Osteoblast (primary cell): ENCODE data around the gene NOL3. TPM values are rescaled to one million over a fixed set of nuclear protein-coding genes. Genes with fewer than 3 reads are reported as not detected.

Source experiments
- DNase-seq: peaks from one replicate; pipeline ENCODE4 v3.0.0; 2011; ENCODE audit warnings: low spot score, mixed read lengths; ENCODE audit not compliant: insufficient read length; ENCODE audit errors: missing footprints
- H2AFZ ChIP-seq: 2 replicates; pipeline ENCODE4 v1.6.0; 2011; ENCODE audit warnings: mild to moderate bottlenecking, low read length
- H3K27ac ChIP-seq: 2 replicates; pipeline ENCODE4 v1.5.1; 2011; ENCODE audit warnings: mild to moderate bottlenecking, low read depth, low read length, moderate library complexity
- H3K27me3 ChIP-seq: 2 replicates; pipeline ENCODE4 v1.6.0; 2012; ENCODE audit warnings: mild to moderate bottlenecking, control low read depth, inconsistent platforms, low read length, moderate library complexity; ENCODE audit not compliant: insufficient read depth
- H3K36me3 ChIP-seq: 2 replicates; pipeline ENCODE4 v1.5.1; 2011; ENCODE audit warnings: mild to moderate bottlenecking, low read length, control low read depth, moderate library complexity; ENCODE audit not compliant: insufficient read depth
- H3K4me1 ChIP-seq: 2 replicates; pipeline ENCODE4 v1.5.1; 2011; ENCODE audit warnings: mild to moderate bottlenecking, low read length, control low read depth, moderate library complexity; ENCODE audit not compliant: insufficient read depth
- H3K4me2 ChIP-seq: 2 replicates; pipeline ENCODE4 v1.6.0; 2011; ENCODE audit warnings: mild to moderate bottlenecking, low read length; ENCODE audit not compliant: insufficient read depth
- H3K4me3 ChIP-seq: fragments of 200-600 bp; sonication (generic); 3 replicates; pipeline ENCODE4 v1.5.1; 2012; ENCODE audit warnings: mild to moderate bottlenecking, low read length, inconsistent platforms; ENCODE audit not compliant: insufficient read depth
- H3K79me2 ChIP-seq: 2 replicates; pipeline ENCODE4 v1.6.0; 2012; ENCODE audit warnings: mild to moderate bottlenecking, low read length, control low read depth, inconsistent platforms; ENCODE audit not compliant: insufficient read depth
- H3K9me3 ChIP-seq: 2 replicates; pipeline ENCODE4 v1.5.1; 2011; ENCODE audit warnings: low read depth, low read length, control low read depth
- H4K20me1 ChIP-seq: 2 replicates; pipeline ENCODE4 v1.6.0; 2012; ENCODE audit warnings: mild to moderate bottlenecking, low read length, control low read depth; ENCODE audit not compliant: insufficient read depth
- small RNA-seq: library from RNA; depleted of rRNA; stranded (forward); fragments of <200 nt; gene quantifications from one replicate; pipeline ENCODE3, GENCODE V24; 2012
- total RNA-seq: library from RNA; depleted of rRNA; stranded (reverse); fragments of >200 nt; gene quantifications from 2 replicates; pipeline ENCODE4 v1.2.3, GENCODE V29; 2012
- TF ChIP-seq, protein P1 (sequence below): IDR thresholded peaks from 2 replicates; pipeline ENCODE4 v1.5.1; 2011; ENCODE audit warnings: mild to moderate bottlenecking, low read depth, low read length, moderate library complexity; ENCODE audit errors: extremely low read depth

The NOL3 gene
- total RNA-seq, 1 donor, result 10.9 TPM

DNA sequence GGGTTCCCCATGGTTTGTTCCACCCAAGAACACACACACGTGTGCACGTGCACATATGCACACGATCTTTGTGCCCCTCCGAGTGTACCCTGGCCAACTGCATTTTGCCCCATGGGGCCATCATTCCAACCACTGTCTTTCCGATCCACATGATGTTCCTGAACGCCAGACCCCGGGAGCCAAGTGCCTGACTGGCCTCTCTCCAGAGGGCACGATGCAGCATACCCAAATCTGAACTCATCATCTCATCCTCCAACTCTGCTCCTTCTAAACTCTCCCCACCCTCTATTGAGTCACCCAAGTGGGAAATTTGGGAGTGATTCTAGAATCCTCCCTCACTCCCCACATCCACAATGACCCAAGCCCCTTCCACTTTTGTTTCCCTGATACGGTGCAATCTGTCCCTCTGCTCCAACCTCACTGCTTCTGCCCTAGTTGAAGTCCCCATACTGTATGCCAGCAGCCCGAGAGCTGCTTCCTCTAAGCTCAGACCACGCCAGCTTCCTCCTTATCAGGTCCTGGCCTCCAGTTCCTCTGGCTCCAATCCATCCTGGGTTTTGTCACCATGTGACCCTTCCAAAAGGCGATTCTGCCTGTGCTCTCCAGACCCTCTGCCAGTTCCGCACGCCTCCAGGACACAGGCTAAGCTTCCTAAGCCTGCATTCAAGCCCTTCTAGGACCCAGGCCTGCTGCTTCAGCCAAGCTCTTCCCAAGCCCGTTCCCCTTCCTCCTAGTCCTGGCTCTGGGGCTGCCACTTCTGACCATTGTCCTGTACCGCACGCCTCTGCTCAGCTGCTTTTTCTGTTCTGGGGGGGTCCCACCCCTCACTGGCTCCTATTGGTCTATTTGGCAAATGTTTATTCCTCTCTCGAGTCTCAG is 46.5 kb downstream of the NOL3 start:
- no peaks in the 10 kb centered on the region for H3K79me2 ChIP-seq
- H3K4me3 ChIP-seq, result no peak overlapping the region
- H4K20me1 ChIP-seq, result peaks cover 2% of the 10 kb centered on the region
- no peaks in the 10 kb centered on the region for H3K4me1 ChIP-seq
- H3K27me3 ChIP-seq, result no peaks in the 10 kb centered on the region
- no peak overlapping the region for H2AFZ ChIP-seq
- TF ChIP-seq, protein P1, sequence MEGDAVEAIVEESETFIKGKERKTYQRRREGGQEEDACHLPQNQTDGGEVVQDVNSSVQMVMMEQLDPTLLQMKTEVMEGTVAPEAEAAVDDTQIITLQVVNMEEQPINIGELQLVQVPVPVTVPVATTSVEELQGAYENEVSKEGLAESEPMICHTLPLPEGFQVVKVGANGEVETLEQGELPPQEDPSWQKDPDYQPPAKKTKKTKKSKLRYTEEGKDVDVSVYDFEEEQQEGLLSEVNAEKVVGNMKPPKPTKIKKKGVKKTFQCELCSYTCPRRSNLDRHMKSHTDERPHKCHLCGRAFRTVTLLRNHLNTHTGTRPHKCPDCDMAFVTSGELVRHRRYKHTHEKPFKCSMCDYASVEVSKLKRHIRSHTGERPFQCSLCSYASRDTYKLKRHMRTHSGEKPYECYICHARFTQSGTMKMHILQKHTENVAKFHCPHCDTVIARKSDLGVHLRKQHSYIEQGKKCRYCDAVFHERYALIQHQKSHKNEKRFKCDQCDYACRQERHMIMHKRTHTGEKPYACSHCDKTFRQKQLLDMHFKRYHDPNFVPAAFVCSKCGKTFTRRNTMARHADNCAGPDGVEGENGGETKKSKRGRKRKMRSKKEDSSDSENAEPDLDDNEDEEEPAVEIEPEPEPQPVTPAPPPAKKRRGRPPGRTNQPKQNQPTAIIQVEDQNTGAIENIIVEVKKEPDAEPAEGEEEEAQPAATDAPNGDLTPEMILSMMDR, result no peak
- no peak overlapping the region for H3K27ac ChIP-seq
- no peaks in the 10 kb centered on the region for H3K36me3 ChIP-seq
- H3K4me2 ChIP-seq, result no peak overlapping the region
- DNase-seq, result no peak
- no peaks in the 10 kb centered on the region for H3K9me3 ChIP-seq

DNA sequence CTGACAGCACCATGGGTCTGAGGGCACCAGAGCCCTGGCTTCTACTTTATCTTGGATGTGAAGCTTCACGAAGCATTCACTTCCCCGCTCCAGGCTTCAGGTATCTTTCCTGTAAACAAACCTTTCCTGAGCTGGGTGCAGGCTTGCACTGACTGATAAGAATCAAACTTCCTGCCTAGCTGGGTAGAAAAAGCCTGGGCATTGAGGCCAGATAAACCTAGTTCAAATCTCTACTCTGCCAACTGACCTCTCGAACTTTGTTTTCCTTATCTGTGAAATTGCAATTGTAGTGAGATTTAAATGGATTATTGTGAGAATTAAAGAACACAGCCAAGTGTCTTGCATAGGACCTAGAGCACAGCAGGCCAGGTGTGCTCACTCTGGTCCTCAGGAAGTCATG is 53.7 kb downstream of the NOL3 start:
- Histone ChIP-seq H3K36me3 (peaks cover 18% of the 10 kb centered on the region), H3K4me2 (no peak overlapping the region), H3K27ac (no peak overlapping the region), H4K20me1 (peaks cover 12% of the 10 kb centered on the region), H3K9me3 (no peaks in the 10 kb centered on the region), H3K4me1 (peaks cover 16% of the 10 kb centered on the region), H3K4me3 (no peak overlapping the region), H3K79me2 (peaks cover 35% of the 10 kb centered on the region), H2AFZ (no peak overlapping the region), H3K27me3 (no peaks in the 10 kb centered on the region)
- DNase-seq, result no peak
- TF ChIP-seq, protein P1, result no peak

Small RNA genes within 50 kb of the gene (small RNA-seq; reads per million reads assigned to genes)
- 4.3 reads per million, percentile 85 among the genes with 10 or more reads in this experiment for gene MIR328

Other genes with a start within 250 kb of the NOL3 start
- gene RRAD, start 245.0 kb upstream of the NOL3 start, total RNA-seq, result 3.2 and 4.3 TPM in 2 replicates
- 90.8 and 97.4 TPM in 2 replicates for gene CIAO2B, start 236.1 kb upstream of the NOL3 start, total RNA-seq
- 38.6 and 42.3 TPM in 2 replicates for gene CES2, start 235.0 kb upstream of the NOL3 start, total RNA-seq
- 0.29 TPM in 1 of 2 replicates, not detected in the other for gene CES3, start 209.3 kb upstream of the NOL3 start, total RNA-seq
- gene CES4A, start 181.9 kb upstream of the NOL3 start, total RNA-seq, result 1.5 and 1.8 TPM in 2 replicates
- 61.3 and 63.0 TPM in 2 replicates for gene CBFB, start 141.4 kb upstream of the NOL3 start, total RNA-seq
- 13.8 and 17.1 TPM in 2 replicates for gene PHAF1, start 60.6 kb upstream of the NOL3 start, total RNA-seq
- gene B3GNT9, start 19.5 kb upstream of the NOL3 start, total RNA-seq, result 54.8 and 58.6 TPM in 2 replicates
- 19.2 and 19.5 TPM in 2 replicates for gene TRADD, start 10.6 kb upstream of the NOL3 start, total RNA-seq
- 12.7 and 15.6 TPM in 2 replicates for gene FBXL8, start 10.6 kb upstream of the NOL3 start, total RNA-seq
- 5.8 and 8.5 TPM in 2 replicates for gene HSF4, start 5.8 kb upstream of the NOL3 start, total RNA-seq
- 3.6 and 4.7 TPM in 2 replicates for gene MATCAP1, start 13.4 kb downstream of the NOL3 start, total RNA-seq
- not detected in 2 replicates for gene EXOC3L1, start 19.6 kb downstream of the NOL3 start, total RNA-seq
- 51.9 and 56.5 TPM in 2 replicates for gene E2F4, start 21.6 kb downstream of the NOL3 start, total RNA-seq
- gene ELMO3, start 28.6 kb downstream of the NOL3 start, total RNA-seq, result 0.29 and 0.36 TPM in 2 replicates
- 22.4 and 25.3 TPM in 2 replicates for gene TMEM208, start 56.6 kb downstream of the NOL3 start, total RNA-seq
- 27.4 and 28.2 TPM in 2 replicates for gene FHOD1, start 76.9 kb downstream of the NOL3 start, total RNA-seq
- gene SLC9A5, start 78.4 kb downstream of the NOL3 start, total RNA-seq, result 2.9 and 3.6 TPM in 2 replicates
- gene PLEKHG4, start 109.0 kb downstream of the NOL3 start, total RNA-seq, result 31.8 and 41.6 TPM in 2 replicates
- gene KCTD19, start 156.2 kb downstream of the NOL3 start, total RNA-seq, result not detected in 2 replicates
- not detected in 2 replicates for gene LRRC36, start 156.3 kb downstream of the NOL3 start, total RNA-seq
- 0.59 and 0.72 TPM in 2 replicates for gene TPPP3, start 223.0 kb downstream of the NOL3 start, total RNA-seq
- gene ZDHHC1, start 245.9 kb downstream of the NOL3 start, total RNA-seq, result 9.0 and 13.3 TPM in 2 replicates